PC-9 (cell line): ENCODE results near the gene DRAM1.
"Not testable (repeated sequence)": the region's sequence is repeated elsewhere in the genome, so short reads cannot be mapped to it uniquely, and the experiment has no call there.

ENCODE experiments used
- CTCF ChIP-seq: fragments of 200-600 bp; sonication (generic); conservative IDR thresholded peaks from 2 replicates; pipeline ENCODE4 v1.6.1; 2017; ENCODE audit warnings: mixed run types, antibody characterized with exemption, mild to moderate bottlenecking, moderate library complexity
- EZH2 ChIP-seq: fragments of 200-600 bp; sonication (generic); IDR thresholded peaks from 2 replicates; pipeline ENCODE4 v1.8.0; 2017; ENCODE audit warnings: antibody characterized with exemption, low read depth

GRCh38 chr12:101856614-101857013 lies 20.8 kb upstream of the DRAM1 start:
- not testable (repeated sequence) for TF ChIP-seq CTCF, EZH2
